IPS-18c (cell line): ENCODE results near the gene SLC44A5.
"Not testable (repeated sequence)": the region's sequence is repeated elsewhere in the genome, so short reads cannot be mapped to it uniquely, and the experiment has no call there.

Experiments
- H3K4me3 ChIP-seq: 2 replicates; pipeline ENCODE4 v1.7.0; 2013; ENCODE audit warnings: low read depth, mild to moderate bottlenecking, low read length, moderate library complexity; ENCODE audit not compliant: insufficient read depth
- H3K9me3 ChIP-seq: one replicate; pipeline ENCODE4 v1.6.1; 2013; ENCODE audit warnings: mild to moderate bottlenecking, low read length, moderate library complexity; ENCODE audit not compliant: control insufficient read depth, insufficient read depth

The SLC44A5 gene

DNA sequence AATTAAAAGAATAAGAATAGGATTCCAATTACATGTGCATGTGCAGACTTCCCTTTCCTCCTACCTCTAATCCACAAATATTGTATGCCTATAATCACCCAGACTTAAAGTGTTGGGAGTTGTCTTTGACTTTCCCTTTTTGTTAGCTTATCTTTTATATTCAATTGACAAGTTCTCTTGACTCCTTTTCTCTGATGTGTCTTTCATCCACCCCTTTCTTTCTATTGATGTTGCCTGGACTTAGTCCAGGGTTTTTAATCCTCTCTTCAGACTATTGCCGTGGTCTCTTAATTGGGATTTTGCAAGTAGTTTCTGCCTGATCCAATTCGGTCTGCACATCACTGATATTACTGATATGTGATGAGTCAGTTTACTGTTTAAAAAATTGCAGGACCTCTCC is 305.9 kb downstream of the SLC44A5 start:
- H3K4me3 ChIP-seq = no peak overlapping the region
- no peaks in the 10 kb centered on the region for H3K9me3 ChIP-seq

DNA sequence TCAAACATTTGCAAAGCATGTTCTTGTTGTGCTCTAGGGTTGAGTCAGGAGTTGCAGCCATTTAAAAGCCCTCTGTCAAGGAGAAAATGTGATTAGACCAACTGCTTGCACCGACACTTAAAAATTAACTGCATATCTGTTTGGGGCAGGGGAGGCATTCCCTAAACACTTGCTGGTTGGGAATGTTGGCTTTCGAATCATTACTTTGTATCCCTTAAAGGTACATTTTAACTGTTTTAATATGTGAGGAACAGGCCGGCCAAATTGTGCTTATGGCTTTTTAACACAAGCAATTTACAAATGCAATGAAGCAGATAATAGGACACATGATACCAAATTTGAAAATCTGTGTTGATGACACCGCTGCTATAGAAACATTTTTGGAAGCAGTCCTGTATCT is 317.6 kb downstream of the SLC44A5 start:
- Histone ChIP-seq H3K4me3 (no peak overlapping the region), H3K9me3 (no peaks in the 10 kb centered on the region)

DNA sequence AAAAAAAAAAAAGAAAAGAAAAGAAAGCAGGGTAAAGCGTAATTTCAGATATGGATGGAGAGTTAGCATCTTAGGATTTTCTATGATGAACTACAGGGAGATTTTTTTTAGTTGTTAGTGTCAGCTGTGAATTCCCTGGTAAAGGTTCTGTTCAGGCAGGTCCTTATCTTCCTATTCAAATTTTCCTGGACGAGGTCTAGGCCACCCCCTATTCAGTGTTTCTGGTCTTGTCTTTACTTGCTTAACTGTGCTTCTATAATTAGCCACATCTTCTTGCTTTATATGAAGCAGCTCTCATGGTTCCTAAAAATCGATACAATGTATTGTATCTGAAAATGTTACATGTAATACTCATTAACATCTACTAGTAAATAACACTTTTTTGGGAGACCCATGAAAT is 318.9 kb downstream of the SLC44A5 start:
- Histone ChIP-seq H3K9me3 (no peaks in the 10 kb centered on the region), H3K4me3 (no peak overlapping the region)

DNA sequence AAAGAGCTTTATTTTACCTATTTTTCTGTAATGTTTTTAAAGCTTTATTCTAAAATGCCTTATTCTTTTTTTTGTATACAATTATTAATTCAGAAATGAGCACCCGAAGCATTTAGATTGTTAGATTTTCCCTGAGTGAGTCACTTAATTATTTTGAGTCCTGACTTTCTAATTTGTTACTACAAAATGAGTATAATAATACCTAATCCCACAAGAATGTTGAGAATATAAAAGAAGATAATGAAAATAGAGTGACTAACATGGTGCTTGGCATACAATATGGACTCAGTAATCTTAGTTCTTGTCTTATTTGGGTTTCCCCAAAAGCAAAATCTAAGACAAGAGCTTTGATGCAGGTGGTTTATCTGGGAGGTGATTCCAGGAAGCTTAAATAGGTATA is 334.5 kb downstream of the SLC44A5 start:
- Histone ChIP-seq H3K9me3 (peaks cover 2% of the 10 kb centered on the region), H3K4me3 (no peak overlapping the region)

DNA sequence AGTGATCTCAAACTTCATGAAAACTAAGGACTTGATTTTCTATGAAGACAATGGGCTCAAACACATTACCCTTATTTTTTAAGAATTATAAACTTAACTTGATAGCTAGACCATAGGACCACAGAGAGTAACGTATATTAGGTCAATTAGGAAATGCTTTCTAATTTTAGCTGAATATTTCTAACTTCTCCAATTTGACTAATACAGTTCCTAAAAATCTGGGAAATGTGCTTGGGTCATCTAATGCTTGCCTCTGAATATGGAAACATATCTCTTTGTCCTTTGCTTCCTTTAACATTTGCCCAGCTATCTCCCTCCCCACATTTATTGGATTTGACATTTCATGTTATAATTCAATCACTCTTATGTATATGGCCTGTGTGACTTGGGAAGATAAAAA is 335.3 kb downstream of the SLC44A5 start:
- Histone ChIP-seq H3K9me3 (peaks cover 2% of the 10 kb centered on the region), H3K4me3 (no peak overlapping the region)

DNA sequence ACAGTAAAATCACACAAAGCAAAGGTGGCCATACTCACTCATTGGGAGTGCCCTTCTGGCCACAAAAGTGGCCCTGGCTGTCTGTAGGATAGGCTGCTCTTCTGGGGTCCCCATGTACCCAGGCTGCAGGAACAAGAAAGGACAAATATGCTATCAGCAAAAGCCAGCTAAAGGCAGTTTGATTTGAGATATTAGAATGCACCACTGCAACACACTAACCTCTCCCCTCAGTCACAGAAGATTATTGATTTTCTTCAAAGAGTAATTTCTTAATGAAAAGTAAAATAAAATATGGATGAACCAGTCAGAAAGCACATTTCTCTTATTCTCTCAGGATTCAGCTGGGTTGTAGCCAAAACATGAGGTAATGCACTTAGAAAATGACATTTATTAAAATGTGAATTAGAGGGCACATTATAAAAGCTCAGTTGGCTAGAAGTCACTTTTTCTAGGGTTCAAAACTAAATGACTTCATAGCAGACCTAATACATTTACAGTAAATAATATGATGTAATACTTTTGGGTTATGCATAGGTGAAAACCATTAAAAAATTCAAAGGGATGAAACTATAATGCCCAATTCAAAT is 335.9 kb downstream of the SLC44A5 start:
- Histone ChIP-seq H3K9me3 (no peaks in the 10 kb centered on the region), H3K4me3 (no peak overlapping the region)

DNA sequence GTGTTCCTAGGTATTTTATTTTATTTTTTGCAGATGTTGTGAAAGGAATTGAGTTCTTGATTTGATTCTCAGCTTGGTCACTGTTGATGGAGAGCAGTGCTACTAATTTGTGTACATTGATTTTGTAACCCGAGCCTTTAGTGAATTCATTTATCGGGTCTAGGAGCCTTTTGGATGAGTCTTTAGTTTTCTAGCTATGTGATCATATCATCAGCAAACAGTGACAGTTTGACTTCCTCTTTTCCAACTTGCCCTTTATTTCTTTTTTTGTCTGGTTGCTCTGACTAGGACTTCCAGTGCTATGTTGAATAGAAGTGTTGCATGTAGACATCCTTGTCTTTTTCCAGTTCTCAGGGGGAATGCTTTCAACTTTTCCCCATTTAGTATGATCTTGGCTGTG is 337.8 kb downstream of the SLC44A5 start:
- Histone ChIP-seq H3K4me3 (no peak overlapping the region), H3K9me3 (no peaks in the 10 kb centered on the region)

DNA sequence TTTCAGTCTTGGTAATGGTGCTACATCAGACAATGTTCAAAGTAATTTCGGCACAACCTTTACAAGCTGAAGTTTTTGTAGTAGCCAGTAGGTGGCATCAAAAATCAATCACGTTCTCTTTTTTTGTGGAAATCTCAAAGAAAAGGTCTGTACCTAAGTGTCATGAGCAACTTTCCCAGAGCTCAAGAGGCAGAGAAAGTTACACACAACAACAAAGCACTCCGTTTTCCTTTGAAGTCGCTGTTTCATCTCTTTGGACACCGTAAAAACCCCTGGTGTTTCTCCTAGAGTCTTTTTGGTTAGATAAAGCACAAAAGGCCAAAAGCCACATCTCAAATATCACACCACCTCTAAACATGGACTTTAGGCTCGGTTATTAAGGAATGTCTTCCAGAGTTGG is 345.1 kb downstream of the SLC44A5 start:
- H3K9me3 ChIP-seq = no peaks in the 10 kb centered on the region
- H3K4me3 ChIP-seq = no peak overlapping the region

DNA sequence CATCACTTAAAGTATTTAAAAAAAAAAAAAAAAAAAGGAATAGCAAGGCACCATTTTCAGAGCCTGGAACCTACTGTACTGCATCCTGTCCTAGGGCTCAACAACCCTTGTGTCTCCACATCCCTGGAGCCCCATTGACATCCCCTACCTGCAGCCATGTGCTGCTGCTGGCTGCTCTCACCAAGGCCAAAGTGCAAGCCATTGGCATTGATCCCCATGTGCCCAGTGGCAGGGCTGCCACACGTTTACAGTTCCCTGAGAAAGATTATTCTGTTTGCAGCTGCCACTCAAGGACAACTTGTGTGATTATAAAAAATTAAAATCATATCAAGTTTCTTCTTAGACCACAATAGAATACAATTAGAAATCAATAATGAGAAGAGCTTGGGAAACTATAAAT is 346.8 kb downstream of the SLC44A5 start:
- Histone ChIP-seq H3K9me3 (no peaks in the 10 kb centered on the region), H3K4me3 (no peak overlapping the region)

DNA sequence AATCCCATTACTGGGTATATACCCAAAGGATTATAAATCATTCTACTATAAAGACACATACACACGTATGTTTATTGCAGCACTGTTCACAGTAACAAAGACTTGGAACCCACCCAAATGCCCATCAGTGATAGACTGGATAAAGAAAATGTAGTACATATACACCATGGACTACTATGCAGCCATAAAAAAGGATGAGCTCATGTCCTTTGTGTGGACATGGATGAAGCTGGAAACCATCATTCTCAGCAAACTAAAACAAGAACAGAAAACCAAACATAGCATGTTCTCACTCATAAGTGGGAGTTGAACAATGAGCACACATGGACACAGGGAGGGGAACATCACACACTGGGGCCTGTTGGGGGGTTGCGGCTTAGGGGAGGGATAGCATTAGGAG is 347.3 kb downstream of the SLC44A5 start:
- not testable (repeated sequence) for H3K9me3 ChIP-seq, H3K4me3 ChIP-seq

DNA sequence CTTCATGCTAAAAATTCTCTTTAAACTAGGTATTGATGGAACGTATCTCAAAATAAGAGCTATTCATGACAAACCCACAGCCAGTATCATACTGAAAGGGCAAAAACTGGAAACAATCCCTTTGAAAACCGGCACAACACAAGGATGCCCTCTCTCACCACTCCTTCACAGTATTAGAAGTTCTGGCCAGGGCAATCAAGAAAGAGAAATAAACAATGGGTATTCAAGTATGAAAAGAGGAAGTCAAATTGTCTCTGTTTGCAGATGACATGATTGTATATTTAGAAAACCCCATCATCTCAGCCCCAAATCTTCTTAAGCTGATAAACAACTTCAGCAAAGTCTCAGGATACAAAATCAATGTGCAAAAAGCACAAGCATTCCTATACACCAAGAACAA is 349.0 kb downstream of the SLC44A5 start:
- not testable (repeated sequence) for H3K4me3 ChIP-seq, H3K9me3 ChIP-seq

DNA sequence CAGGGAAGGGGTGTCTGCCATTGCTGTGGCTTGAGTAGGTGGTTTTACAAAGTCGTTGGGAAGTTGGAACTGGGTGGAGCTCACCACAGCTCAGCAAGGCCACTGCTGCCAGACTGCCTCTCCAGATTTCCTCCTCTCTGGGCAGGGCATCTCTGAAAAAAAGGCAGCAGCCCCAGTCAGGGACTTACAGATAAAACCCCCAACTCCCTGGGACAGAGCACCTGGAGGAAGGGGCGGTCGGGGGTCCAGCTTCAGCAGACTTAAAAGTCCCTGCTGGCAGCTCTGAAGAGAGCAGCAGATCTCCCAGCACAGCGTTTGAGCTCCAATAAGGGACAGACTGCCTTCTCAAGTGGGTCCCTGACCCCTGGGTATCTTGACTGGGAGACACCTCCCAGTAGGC is 352.6 kb downstream of the SLC44A5 start:
- Histone ChIP-seq H3K4me3 (no peak overlapping the region), H3K9me3 (no peaks in the 10 kb centered on the region)

DNA sequence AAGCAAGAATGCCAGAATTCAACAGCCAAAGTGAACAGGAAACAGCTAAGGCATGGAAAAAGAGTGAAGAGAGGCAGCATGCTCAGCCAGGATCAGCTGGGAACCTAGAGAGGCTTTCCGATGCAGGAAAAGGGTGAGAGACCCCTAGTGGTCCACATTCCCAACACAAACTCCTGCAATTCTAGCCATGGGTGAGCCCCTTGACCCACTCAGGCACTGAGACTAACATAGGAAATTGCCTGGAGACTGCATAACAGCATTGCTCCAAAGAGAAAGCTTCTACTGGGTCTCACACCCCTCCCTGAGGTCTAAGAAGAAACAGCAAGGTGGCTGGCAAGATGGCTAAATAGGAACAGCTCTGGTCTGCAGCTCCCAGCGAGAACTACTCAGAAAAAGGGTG is 353.5 kb downstream of the SLC44A5 start:
- no peak overlapping the region for H3K4me3 ChIP-seq

DNA sequence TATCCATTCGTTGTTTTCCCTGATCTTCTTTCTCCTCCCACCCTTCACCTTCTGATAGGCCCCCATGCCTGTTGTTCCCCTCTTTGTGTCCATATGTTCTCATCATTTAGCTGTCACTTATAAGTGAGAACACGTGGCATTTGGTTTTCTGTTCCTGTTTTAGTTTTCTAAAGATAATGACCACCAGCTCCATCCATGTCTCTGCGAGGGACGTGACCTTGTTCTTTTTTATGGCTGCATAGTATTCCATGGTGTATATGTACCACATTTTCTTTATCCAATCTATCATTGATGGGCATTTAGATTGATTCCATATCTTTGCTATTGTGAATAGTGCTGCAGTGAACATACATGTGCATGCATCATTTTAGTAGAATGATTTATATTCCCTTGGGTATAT is 360.8 kb downstream of the SLC44A5 start:
- H3K4me3 ChIP-seq, H3K9me3 ChIP-seq: not testable (repeated sequence)

More for the DNA sequence above, 353.5 kb downstream of the SLC44A5 start:
- H3K9me3 ChIP-seq = no peaks in the 10 kb centered on the region

DNA sequence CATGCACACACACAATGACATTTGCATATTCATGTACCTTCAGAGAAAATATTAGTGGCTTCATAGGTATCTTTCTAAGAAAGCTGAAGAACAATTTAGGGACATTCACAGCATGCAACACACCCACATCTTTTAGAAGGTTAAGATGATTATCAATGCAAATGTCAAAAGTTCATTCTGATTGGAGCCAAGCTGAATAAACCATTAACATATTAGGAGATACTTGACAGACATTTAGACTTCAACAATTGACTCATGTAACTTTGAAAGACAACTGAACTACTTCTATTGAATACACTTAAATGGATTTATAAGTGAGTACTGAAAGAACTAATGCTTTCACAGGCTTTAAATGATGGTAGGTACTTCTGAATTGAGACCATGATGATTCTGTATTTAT is 365.7 kb downstream of the SLC44A5 start:
- no peaks in the 10 kb centered on the region for H3K9me3 ChIP-seq

DNA sequence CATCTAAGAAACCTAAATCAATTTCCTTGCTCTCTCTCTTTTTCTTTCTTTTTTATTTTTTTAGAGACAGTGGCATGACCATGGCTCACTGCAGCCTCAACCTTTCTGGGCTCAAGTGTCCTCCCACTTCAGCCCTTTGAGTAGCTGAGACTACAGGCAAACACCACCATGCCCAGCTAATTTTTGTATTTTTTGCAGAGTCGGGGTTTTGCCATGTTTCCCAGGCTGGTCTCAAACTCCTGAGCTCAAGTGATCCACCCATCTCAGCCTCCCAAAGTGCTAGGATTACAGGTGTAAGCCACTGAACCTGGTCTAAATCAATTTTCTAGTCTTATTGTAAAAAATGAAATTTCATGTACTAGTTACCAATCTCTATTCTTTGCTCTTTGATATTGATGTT is 367.8 kb downstream of the SLC44A5 start:
- Histone ChIP-seq H3K9me3 (no peaks in the 10 kb centered on the region), H3K4me3 (no peak overlapping the region)

More for the DNA sequence above, 365.7 kb downstream of the SLC44A5 start:
- H3K4me3 ChIP-seq = no peak overlapping the region

DNA sequence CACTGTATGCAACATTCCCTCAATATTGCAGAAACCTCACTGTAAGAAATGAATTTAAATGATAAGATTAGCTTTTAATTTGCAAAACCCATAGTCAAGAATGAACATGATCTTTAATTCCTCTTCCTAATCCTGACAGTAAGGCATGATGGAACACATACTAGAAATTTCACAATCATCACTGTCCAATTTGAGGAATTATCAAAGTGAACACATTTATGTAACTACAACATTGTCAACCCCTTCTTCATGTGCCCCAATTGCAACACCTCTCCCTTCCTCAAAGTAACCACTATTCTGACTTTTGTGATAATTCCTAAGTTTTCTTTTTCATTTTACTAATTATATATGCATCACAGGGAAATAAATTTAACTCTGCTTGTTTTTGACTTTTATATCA is 373.6 kb downstream of the SLC44A5 start:
- Histone ChIP-seq H3K9me3 (no peaks in the 10 kb centered on the region), H3K4me3 (no peak overlapping the region)

DNA sequence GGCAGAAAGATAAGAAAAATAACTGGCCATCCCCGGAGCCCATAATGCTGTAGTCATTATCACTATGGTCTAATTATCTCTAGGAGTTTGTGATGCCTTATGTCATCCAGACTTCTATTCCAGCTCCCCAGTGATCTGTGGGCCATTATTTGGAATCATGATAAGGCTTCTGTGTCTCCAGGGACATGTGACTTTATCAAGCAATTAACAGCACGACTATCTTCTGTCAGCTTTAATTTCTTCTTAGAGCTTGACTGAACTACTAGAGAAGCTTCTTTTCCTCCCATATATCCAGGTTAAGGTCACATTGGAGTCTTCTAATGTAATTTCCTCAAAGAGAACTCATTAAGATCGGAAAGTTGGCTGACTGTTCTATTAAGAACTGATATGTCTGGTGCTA is 376.4 kb downstream of the SLC44A5 start:
- H3K9me3 ChIP-seq = no peaks in the 10 kb centered on the region

DNA sequence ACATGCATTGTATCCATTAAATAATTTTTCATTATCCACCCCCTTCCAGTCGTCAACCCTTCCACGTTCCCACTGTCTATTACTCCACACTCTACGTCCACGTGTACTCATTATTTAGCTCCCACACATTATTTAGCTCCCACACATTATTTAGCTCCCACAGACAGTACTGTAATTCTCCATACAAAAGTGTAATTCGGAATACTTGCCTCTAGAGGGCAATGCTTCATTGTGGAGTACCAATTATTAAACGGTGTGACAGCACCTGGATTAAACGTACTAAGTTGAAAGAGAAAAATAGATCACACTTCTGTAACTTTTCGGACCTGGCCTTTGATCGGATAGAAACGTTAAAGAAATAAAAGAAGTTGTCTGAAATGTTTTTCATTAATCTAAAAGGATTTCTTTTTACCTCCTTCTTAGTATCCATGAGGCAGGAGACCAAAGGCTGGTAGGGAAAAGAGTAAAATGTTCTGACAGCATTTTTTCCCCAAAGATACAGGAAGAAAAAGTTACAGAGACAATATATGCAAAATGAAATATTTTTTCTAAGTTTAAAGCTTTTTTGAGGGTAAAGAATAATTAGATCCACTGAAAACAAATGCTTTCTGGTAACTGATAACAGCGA is 377.5 kb downstream of the SLC44A5 start:
- no peak overlapping the region for H3K4me3 ChIP-seq
- H3K9me3 ChIP-seq = no peaks in the 10 kb centered on the region

More for the DNA sequence above, 376.4 kb downstream of the SLC44A5 start:
- no peak overlapping the region for H3K4me3 ChIP-seq
